Stimulated activated CD4-positive, alpha-beta T cell treated with anti-CD3 and anti-CD28 coated beads, Interleukin-15, amount 100 ng/mL, for 24 hours (primary cell): Measurements from ENCODE around the gene PYCR2.
"Not testable (repeated sequence)": the region's sequence is repeated elsewhere in the genome, so short reads cannot be mapped to it uniquely, and the experiment has no call there.

ENCODE experiments used
- DNase-seq: peaks from one replicate; pipeline ENCODE4 v3.0.0-alpha.2; 2020

PYCR2 gene

DNA sequence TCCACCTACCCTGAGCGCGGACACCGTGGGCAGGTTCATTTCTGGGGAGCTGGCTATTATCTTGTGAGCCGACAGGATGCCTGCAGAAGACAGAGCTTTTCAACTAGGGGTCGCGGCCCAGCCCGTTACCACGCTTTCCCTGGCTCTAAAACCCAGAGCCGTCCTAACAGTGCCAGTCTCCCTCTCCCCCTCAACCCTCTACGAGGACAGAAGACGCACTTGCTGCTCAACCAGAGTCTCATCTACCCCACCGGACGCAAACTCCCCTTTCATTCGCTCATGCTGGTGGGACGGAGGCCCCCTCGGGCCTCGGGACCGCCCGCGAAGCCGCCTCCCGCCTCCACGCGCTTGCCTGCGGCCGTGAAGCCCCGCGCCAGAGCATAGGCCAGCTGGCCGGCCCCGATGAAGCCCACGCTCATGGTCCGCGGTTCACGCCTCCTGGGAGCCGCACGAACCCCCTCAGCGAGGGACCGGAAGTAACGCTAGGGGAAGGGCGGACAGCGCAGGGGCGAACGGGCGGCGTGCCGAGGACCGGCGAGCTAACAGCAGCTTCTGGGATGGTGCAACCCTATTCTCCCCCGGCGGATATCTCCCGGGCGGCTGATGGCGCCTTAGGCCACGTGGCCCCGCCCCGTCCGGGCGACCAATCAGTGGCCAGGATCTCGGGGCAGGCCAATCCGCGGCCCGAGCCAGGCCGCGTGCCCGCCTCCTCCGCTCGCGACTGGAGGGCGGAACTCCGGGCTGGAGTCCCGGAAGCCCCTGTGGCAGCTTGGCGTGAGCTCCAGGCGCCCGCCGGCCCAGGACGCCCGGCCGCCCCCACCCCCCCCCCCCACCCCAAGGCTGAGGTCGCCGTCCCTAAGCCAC, at the start of gene PYCR2:
Gene PYCR2, minus strand, starts transcription at position 559 of the 864 bp plus-strand sequence. Its CDS starts 140 bp downstream, at position 419.
- DNase-seq = peak; percentile 96

DNA sequence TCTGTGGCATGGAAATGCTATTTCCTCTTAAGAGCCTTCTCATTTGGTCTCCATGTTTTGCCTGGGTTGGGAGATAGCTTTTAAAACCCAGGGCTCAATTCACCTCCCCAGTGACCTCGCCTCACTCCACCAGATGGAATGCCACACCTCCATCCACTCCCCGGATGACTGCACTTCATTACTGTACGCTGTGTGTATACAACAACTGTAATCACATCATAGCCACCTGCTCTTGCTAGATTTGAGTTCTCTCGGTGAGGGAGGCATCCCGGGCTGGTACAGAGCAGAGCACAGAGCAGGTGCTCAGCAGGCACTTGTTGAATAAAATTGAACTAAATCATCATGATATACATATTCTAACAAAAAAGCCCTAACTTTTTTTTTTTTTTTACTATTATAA, 49.1 kb upstream of the PYCR2 start:
- DNase-seq = no peak

DNA sequence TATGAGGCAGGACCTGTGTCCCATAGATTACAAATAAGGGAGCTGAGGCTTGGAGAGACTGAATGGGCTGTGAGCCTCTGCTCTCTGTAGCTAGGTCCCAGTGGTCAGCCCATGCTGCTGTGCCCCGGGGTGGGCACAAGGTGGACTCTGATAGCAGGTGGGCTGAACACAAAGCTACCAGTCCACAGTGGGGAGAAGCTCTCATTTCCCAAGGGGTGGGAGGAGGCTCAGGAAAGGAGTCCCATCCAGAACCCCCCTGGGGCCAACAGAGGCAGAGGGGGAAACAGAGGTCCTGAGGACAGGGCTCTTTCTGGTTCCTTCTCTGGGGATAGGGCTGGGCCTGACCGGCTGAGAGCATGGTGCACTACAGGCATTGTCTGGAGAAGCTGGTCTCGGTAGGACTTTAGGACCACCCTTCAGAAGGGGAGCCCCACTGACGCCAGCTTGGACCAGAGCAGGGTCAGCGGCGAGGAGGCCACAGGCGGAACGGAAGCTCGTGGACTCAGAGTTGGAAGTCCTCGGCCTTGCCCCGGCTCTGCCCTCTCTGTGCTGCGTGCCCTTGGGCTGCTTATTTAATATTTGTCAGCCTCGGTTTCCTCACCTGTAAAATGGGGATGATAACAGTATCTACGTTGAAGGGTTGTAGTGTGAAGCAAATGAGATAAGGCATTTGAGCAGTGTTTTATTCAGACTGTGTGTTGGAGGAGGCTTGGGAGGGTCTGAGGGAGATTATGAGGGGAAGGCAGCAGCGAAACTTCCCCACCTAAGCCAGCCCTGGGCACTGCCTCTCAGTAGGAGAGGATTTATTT, 48.5 kb upstream of the PYCR2 start:
- no peak for DNase-seq

DNA sequence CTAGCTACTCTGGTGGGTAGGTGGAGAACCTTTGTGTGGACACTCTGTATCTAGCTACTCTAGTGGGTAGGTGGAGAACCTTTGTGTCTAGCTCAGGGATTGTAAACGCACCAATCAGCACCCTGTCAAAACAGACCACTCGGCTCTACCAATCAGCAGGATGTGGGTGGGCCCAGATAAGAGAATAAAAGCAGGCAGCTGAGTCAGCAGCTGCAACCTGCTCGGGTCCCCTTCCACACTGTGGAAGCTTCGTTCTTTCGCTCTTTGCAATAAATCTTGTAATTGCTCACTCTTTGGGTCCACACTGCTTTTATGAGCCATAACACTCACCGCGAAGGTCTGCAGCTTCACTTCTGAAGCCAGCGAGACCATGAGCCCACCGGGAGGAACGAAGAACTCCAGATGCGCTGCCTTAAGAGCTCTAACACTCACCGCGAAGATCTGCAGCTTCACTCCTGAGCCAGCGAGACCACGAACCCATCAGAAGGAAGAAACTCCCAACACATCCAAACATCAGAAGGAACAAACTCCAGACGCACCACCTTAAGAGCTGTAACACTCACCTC, 46.6 kb upstream of the PYCR2 start:
- DNase-seq = not testable (repeated sequence)

DNA sequence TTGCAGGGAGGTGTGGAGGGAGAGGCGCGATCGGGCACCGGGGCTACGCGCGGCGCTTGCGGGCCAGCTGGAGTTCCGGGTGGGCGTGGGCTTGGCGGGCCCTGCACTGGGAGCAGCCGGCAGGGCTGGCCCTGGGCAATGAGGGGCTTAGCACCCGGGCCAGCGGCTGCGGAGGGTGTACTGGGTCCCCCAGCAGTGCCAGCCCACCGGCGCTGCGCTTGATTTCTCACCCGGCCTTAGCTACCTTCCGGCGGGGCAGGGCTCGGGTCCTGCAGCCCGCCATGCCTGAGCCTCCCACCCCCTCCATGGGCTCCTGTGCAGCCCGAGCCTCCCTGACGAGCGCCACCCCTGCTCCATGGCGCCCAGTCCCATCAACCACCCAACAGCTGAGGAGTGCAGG, 45.7 kb upstream of the PYCR2 start:
- not testable (repeated sequence) for DNase-seq

DNA sequence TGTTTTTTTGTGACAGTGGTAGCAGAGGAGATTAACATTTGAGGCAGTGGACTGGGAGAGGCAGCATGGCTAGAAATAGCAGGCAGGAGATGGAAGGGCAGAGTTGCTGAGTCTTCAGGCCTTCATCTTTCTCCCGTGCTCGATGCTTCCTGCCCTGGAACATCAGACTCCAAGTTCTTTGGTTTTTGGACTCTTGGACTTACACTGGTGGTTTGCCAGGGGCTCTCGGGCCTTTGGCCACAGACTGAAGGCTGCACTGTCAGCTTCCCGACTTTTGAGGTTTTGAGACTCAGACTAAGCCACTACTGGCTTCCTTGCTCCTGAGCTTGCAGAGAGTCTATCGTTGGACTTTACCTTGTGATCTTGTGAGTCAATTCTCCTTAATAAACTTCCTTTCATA, 41.2 kb upstream of the PYCR2 start:
- no peak for DNase-seq

DNA sequence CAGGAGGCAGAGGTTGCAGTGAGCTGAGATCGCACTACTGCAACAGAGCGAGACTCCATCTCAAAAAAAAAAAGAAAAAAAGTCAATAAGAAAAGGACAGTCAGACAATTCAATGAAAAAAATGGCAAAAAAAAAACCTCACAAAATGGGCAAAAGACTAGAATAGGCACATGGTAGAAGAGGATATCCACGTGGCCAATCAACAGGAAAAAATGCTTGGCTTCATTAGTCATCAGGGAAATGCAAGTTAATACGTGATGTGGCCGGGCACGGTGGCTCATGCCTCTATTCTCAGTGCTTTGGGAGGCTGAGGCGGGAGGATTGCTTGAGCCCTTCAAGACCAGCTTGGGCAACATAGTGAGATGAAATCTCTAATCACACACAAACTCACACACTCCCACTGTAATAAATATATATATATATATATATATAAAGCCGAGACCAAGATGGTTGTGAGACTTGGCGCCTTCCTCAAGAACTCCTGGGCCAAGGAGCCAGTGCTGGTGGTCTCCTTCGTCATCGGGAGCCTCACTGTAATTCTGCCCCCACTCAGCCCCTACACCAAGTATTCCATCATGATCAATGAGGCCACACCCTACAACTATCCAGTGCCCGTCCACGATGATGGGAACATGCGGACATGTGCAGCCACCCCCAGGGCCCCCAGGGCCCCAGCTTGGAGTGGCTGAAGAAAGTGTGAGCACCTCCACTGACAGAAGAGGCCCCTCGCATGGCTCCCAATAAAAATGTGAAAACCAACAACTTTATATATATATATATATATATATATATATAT, 39.9 kb upstream of the PYCR2 start:
- no peak for DNase-seq

DNA sequence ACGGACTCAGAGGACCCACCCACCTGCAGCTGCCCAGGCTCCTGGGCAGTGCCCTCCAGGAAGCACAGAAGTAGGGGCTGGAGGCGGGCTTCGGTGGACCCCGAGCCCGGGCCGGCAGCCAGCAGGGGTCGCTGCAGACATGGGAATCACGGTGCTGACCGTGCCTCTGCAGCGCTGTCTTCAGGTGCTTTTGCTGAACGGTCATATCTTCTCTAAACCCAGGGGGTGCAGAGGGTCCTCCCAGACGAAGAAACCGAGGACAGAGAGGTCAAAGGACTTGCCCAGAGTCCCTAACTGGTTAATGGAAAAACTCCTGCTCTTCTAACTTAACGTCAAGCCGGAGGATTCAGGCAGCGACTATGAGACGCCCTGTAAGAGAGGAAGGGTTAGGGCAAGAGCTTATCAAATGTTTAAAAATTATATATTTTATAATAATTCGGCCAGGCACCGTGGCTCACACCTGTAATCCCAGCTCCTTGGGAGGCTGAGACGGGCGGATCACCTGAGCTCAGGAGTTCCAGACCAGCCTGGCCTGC, 38.5 kb upstream of the PYCR2 start:
- peak; percentile 80 for DNase-seq

DNA sequence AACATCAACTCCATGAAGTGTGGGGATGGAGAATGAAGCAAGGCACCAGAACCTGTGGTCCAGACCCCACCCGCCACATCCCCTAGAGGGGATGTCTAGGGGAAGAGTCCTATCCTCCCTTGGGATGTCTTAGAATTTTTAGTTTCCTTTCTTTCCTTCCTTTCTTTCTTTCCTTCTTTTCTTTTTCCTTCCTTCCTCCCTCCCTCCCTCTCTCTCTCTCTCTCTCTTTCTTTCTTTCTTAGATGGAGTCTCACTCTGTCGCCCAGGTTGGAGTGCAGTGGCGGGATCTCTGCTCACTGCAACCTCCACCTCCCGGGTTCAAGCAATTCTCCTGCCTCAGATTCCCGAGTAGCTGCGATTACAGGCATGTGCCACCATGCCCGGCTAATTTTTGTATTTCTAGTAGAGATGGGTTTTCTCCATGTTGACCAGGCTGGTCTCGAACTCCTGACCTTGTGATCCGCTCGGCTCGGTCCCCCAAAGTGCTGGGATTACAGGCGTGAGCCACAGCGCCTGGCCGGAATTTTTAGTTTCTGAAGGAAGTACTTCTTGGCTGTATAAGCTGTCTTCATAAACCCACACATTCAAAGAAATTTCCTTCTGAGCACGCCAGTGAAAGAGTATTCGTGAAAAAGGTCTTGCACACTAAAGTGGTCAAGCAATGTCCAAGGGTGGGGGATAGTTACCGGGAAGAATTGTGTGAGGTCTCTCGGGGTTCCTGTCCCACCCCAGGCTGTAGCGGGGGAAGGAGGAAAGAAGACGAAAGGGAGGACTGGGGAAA, 37.8 kb upstream of the PYCR2 start:
- no peak for DNase-seq

DNA sequence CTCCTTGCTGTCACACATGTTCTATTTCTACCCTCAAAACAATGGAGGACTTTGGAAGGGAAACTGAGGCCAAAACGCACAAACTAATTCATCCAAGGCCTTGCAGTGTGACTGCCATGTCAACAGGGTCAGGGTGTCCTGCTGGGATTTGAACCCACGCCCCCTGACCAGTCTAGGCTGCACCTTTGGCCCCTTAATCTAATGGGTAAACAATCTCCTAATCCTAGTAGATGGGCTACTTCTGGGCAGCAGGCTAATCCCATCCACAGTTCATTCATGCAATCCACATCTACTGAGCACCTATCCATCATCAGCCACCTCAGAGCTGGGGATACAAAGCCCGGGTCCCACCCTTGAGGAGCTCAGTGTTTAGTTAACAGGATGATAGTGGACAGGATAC, 34.0 kb upstream of the PYCR2 start:
- DNase-seq = no peak

DNA sequence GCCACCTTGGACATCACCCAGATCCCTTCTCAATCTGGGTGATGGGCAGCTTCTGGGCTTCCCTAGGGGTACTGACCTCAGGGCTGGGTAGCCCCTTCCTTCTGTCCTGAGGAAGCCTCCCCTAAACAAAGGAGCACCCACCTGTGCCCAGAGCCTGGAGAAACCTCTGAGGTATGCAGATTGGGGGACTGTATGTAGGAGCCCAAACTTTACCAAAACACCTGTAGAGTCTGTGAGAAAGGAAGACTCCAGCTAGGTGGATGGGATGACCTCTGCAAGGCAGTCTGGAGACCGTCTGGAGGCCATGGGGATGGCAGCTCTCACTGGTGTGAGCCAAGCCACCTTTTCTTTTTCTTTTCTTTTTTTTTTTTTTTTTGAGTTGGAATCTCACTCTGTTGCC, 30.7 kb upstream of the PYCR2 start:
- no peak for DNase-seq

DNA sequence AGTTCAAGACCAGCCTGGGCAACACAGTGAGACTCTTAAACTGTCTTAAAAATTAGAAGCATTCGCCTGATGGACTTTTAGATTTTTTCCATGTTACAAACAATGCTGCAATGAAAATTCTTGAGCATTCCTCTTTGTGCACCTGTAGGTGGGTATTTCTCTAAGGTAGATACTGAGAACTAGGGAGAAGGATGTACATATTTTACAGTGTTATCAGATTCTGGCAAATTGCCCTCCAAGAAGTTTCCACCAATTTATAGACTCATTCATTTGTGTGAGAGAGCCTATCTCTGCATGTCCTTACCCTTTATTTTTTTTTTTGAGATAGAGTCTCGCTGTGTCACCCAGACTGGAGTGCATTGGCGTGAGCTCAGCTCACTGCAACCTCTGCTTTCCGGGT, 29.3 kb upstream of the PYCR2 start:
- no peak for DNase-seq

DNA sequence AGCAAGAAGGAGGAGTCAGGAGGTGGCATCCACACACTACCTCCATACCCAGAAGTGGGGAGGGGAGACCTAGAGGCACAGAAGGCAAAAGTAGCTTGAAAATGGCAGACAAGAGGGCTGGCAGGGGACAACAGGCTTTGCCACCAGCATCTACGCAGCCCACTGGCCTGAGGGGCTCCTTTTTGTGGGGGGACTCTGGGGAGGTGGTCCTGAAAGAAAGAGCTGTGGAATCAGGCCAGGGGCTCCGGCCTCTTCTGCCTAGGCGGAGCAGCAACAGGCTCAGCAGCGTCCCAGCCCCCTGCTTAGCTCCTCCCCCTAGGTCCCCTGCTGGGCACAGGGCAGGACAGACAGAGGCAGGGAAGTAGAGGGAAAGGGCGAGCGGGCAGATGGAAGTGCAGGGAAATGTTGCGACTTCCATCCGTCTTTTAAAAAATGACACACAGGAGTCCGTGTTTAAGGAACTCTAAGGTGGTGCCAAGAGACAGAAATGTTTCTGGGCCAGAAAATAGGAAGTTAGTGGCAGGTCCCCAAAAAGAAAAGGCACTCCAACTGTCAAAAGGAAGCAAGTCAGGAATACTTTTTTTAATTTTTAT, 27.0 kb upstream of the PYCR2 start:
- DNase-seq = no peak

DNA sequence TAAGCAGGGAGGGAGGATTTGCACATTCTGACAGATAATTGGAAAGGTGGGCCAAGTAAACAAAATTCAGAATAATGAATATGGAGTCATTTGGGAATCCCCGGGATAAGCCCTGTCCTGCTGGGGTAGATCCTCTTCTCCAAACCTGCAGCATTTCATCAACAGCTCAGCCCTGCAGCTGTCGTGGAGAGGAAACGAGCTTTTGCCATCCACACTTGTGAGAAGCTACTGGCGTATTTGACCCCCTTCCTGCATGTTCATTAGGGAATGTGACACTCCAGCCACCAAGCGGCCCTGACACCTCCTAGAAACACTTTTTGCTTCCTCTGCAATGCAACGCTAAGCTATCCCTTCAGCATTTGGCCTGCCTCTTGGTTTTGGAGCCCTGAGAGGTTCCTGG, 25.0 kb upstream of the PYCR2 start:
- DNase-seq = no peak

DNA sequence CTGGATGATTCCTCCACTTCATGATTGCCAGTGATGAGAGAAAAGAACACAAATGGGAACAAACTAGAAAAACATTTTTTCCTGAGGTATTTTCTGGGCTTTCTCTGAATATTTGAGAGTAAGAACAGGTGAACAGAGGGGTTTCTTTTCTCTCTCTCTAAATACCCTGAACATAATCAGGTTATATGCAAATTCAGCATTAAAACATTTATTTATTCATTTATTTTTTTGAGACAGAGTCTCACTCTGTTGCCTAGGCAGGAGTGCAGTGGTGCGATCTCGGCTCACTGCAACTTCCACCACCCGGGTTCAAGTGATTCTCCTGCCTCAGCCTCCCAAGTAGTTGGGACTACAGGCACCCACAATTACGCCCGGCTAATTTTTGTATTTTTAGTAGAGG, 22.8 kb upstream of the PYCR2 start:
- no peak for DNase-seq

DNA sequence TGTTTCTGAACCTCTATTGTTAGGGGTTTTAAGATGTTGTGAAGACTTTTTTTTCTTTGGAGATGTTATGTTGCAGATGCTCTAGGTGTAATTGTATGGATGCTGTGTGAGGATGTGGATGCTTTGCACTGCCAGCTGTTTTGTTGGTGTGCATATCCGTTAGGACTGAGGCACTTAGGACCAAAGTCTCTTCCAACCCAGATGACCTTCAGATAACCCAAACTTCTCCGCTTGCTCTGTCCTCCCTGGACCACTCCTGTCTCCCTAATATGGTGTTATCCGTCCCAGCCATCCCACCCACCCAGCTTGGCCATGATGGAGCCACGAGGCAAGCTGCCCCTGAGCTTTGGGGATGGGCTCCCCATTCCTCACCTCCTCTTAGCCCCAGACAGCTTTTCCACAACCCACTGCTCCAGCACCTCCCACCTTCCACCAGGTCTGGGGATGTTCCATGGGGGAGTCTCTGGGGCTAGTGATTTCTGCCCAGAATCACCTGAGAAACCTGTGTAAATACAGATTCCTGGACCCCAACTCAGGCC, 22.1 kb upstream of the PYCR2 start:
- no peak for DNase-seq

DNA sequence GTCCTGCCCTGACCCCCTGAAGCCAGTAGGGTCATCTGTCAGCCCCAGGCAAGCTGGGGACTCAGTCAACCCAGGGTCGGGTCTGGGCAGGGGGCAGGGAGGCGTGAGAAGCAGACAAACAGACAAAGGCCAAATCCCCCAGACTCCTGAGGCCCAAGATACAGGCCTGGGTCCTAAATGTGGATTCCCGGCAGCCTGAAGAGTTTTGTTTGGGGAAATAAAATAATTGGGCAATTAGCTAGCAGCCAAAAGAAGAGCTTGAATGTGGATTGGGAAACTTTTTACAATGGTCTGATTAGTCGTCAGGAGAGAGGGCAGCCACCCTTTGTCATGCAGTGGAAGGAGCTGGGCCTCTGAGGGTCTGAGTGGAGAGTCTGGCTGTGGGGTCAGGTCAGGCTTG, 21.5 kb upstream of the PYCR2 start:
- no peak for DNase-seq

DNA sequence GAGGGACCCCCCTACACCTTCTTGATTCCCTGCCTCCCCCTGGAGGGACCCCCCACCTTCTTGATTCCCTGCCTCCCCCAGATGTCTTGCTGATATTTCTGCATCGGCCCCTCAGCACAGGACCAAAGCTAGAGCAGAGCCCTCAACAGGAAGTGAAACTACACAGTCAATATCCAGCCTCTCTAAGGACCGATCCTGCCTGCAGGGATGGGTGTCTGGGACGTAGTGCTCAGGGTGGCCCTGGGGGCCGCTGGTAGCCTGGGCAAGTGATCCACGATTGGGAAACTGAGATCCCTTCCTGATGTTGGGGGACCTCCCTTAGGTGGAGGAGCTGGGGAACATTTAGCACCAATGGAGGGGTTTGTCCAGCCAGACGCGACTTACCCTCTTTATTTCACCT, 20.9 kb upstream of the PYCR2 start:
- DNase-seq = no peak

DNA sequence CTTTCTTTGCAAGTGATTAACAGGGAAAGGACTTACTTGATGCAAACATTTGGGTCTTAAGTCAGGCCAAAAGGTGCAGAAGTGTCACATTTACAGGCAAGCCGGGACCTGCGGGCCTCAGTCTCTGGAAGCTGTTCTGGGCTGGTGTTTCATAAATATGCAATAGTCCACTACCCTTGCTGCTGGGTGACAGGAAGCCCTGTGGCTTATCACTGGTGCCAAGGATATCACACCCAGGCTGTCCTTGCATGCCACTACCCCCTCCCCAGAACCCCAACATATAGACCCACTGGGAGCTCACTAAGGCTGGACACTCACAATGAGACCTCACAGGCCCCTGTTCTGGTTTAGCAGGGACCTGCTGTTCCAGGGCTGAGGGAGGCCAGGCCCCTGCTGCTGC, 20.3 kb upstream of the PYCR2 start:
- no peak for DNase-seq

DNA sequence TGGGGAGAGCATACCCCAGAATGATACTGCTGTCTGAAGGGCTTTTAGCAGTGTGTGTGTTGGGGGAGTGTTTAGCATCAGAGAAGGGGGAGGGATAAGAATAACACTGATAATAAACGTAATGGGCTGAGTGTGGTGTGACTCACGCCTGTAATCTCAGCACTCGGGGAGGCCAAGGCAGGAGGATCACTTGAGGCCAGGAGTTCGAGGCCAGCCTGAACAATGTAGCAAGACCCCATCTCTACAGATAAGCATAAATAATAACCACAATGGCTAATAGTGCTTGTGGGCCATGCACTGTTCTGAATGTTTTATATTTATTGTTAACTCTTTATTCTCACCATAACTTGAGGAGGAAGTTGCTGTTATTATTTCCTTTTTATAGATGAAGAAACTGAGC, 19.5 kb upstream of the PYCR2 start:
- no peak for DNase-seq

DNA sequence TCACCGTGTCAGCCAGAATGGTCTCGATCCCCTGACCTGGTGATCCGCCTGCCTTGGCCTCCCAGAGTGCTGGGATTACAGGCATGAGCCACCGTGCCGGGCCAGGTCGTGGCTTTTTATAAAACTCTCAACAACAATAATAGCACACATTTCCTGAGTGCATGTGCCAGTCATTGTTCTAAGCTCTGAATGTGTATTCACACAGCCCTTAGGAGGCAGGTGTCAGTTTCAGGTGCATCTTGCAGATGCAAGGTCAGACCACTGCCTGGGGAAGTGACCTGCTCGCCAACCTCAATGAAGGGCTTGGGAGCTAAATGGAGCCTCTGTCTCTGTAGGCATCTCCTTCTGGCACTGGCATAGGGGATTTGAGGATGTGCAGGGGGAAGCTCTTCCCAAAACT, 18.5 kb upstream of the PYCR2 start:
- DNase-seq = no peak

DNA sequence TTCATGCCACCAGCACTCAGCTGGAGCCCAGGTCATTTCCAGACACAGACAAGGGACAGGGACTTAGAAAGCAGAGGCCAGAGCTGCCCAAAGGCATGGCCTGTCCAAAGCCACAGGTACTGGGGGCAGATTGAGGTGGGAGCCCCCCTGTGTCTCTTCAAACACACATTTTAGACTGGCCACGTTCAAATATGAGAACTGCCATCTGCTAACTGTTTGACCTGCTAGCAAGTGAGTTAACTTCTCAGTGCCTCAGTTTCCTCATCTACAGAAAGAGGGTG, 17.8 kb upstream of the PYCR2 start:
- no peak for DNase-seq
